ENCODE data around the gene PPFIBP2. TPM values are rescaled to one million over a fixed set of nuclear protein-coding genes. Genes with fewer than 3 reads are reported as not detected.

The PPFIBP2 gene
- total RNA-seq, 4 donors from 2014 or later: 26.4 to 33.3 (median 29.1) TPM

DNA sequence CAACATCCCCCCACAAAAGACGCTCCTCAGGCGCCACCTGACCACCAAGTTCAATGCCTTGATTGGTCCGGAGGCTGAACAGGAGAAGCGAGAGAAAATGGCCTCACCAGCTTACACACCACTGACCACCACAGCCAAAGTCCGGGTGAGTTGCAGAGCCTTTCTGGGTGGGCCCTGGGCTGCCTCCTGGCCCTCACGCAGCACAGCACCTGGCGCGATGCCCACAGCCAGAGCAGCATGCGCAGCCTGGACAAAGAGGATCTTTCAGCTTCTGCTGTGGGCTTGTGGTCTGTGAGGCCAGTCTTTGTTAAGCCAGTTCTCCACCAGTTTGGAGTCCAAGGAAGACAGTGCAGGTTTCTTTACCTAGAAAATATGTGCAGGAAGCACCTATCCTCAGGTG lies 137.9 kb downstream of the PPFIBP2 start:
- no peak for TF ChIP-seq CTCF (IDR thresholded peaks at IDR 0.05; ENCODE audit: low read depth)

GRCh38 chr11:7654195-7654705 lies 140.5 kb downstream of the PPFIBP2 start:
- TF ChIP-seq CTCF (IDR thresholded peaks at IDR 0.05; ENCODE audit: low read depth): no peak

- TF ChIP-seq CTCF (IDR thresholded peaks at IDR 0.05; ENCODE audit: low read depth): no peak
Measured at GRCh38 chr11:7655253-7656217, 141.7 kb downstream of the PPFIBP2 start.

DNA sequence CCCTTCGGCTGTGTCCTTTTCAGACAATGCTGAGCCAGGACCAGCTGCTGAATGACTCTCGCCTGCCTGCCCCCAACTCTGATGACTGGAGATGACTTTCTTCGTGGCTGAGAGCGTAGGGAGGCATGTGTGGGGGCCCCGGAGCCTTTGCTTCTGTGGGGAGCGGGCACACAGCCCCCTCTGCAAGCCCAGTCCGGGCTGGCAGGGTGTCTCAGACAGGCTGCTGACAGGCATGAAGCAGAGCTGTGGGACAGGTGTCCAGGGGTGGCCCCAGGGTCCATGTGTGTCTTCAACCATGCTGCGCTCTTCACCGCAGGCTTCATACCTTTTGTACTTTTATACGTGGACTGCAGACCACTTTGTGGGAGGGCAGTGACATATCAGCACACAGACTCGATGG lies 142.9 kb downstream of the PPFIBP2 start:
- no peak for TF ChIP-seq CTCF (IDR thresholded peaks at IDR 0.05; ENCODE audit: low read depth)

DNA sequence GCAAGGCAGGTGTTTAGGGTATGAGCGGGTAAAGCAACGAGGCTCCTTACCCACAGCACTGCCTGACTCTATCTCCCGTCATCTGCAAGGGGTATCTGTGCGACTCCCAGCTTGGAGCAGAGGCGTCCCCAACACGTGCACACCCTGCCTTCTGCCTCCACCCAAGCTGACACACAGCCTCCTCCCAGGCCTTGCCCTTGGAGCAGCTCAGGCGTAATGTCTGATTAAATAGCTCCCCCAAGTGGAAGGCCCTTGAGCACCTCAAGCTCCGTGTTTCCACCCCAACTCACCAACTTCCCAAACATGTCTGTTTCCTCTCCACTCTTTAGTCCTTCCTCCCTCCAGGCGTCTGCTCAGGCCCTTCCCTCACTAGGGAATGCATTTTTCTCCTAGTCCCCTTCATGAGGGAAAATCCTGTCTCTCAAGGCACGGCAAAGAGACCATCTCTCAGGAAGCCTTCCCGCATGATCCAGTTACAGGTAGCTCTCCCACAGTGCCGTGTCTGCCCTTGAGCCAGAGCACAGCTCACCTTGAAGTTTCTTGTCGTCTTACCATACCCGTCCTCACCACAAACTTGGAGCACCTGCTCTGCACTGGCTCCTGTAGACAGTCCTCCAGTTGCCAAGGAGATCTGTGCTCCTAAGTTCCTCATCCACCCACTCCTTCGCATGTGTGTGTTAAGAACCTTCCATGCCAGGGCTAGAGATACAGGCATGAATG lies 143.7 kb downstream of the PPFIBP2 start:
- no peak for TF ChIP-seq CTCF (IDR thresholded peaks at IDR 0.05; ENCODE audit: low read depth)

DNA sequence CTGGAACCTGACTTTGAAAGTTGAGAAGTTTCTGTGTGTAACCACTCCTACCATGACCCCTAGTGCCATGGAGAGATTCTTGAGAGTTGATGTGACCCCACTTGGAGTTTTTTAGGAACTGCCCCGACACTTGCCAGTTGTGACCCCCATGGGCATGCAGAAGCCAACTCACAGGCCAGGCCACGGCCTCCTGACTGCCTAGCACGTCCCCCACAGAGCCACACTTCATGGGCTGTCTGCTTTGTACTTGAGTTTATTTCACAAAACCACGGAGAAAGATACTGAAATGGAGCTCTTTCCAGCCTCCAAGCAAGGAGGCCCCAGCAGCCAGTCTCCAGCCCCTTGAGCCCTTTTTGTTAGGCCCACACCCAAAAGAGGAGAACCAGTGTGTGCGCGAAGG lies 151.1 kb downstream of the PPFIBP2 start:
- TF ChIP-seq CTCF (IDR thresholded peaks at IDR 0.05; ENCODE audit: low read depth): no peak
